Measurements from ENCODE around the gene PCID2.

DNA sequence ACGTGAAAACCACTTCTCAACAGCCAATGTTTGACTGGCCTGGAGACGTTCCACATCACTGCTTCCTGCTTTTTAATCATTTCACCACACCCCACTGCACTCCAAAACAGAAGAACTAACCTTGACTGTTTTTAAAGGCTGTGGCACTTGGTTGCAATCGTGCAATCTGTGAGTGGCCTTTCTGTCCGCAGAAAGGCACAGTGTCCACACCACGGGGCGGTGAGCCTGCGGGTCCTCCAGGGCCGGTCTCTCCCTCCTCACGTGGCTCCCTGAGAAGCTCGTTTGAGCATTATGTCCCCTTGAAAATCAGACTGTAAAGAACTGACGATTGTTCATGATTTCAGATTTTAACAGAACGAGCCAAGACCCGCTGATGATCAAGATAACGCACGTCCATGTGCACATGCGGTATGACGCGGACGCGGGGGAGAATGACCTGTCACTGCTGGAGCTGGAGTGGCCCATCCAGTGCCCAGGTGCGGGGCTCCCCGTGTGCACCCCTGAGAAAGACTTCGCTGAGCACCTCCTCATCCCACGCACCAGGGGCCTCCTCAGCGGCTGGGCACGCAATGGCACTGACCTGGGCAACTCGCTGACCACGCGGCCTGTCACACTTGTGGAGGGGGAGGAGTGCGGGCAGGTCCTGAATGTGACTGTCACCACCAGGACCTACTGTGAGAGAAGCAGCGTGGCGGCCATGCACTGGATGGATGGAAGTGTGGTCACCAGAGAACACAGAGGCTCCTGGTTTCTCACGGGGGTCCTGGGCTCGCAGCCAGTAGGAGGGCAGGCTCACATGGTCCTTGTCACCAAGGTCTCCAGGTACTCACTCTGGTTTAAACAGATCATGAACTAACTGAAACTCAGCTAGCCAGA is 37.0 kb downstream of the PCID2 start:
- TF ChIP-seq, protein P1, sequence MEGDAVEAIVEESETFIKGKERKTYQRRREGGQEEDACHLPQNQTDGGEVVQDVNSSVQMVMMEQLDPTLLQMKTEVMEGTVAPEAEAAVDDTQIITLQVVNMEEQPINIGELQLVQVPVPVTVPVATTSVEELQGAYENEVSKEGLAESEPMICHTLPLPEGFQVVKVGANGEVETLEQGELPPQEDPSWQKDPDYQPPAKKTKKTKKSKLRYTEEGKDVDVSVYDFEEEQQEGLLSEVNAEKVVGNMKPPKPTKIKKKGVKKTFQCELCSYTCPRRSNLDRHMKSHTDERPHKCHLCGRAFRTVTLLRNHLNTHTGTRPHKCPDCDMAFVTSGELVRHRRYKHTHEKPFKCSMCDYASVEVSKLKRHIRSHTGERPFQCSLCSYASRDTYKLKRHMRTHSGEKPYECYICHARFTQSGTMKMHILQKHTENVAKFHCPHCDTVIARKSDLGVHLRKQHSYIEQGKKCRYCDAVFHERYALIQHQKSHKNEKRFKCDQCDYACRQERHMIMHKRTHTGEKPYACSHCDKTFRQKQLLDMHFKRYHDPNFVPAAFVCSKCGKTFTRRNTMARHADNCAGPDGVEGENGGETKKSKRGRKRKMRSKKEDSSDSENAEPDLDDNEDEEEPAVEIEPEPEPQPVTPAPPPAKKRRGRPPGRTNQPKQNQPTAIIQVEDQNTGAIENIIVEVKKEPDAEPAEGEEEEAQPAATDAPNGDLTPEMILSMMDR (conservative IDR thresholded peaks at IDR 0.05; ENCODE audit: low read depth in 2 of 2) = no peak
- TF ChIP-seq, protein P2, sequence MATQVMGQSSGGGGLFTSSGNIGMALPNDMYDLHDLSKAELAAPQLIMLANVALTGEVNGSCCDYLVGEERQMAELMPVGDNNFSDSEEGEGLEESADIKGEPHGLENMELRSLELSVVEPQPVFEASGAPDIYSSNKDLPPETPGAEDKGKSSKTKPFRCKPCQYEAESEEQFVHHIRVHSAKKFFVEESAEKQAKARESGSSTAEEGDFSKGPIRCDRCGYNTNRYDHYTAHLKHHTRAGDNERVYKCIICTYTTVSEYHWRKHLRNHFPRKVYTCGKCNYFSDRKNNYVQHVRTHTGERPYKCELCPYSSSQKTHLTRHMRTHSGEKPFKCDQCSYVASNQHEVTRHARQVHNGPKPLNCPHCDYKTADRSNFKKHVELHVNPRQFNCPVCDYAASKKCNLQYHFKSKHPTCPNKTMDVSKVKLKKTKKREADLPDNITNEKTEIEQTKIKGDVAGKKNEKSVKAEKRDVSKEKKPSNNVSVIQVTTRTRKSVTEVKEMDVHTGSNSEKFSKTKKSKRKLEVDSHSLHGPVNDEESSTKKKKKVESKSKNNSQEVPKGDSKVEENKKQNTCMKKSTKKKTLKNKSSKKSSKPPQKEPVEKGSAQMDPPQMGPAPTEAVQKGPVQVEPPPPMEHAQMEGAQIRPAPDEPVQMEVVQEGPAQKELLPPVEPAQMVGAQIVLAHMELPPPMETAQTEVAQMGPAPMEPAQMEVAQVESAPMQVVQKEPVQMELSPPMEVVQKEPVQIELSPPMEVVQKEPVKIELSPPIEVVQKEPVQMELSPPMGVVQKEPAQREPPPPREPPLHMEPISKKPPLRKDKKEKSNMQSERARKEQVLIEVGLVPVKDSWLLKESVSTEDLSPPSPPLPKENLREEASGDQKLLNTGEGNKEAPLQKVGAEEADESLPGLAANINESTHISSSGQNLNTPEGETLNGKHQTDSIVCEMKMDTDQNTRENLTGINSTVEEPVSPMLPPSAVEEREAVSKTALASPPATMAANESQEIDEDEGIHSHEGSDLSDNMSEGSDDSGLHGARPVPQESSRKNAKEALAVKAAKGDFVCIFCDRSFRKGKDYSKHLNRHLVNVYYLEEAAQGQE (IDR thresholded peaks at IDR 0.05; ENCODE audit: unreplicated experiment) = no peak
- no peak for TF ChIP-seq POLR2AphosphoS5 (IDR thresholded peaks at IDR 0.05; ENCODE audit: low read depth)
